NT2/D1 (cell line): ENCODE data around the gene PRKN.

Experiments used
- SUZ12 ChIP-seq: IDR thresholded peaks from 2 replicates; pipeline ENCODE4 v1.6.1; 2011; ENCODE audit not compliant: insufficient read length, insufficient read depth; ENCODE audit errors: extremely low read depth
- ZNF274 ChIP-seq: IDR thresholded peaks from 2 replicates; pipeline ENCODE4 v1.6.1; 2011; ENCODE audit warnings: mild to moderate bottlenecking, low read depth, low read length

DNA sequence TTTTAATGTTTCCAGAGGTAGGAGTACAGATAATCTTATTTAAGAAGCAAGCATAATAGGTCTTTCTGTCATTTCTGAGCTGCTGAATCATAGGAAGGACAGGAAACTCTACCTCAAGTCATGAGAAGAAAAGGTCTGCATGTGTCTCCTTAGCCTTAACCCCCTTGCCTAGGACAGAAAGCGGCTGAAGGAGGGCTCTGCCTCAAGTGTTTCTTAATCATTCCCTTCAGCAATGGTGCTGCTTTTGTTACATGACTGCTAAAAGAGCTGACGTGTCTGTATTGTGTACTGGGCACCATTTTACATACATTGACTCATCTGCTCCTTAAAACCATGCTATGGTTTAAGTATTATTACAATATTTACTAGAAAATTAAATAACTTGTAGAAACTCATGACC is 889.7 kb downstream of the PRKN start:
- no peak for TF ChIP-seq SUZ12
- TF ChIP-seq ZNF274: no peak
